IMR-90 (cell line): Measurements from ENCODE around the gene ARHGDIA. TPM values are rescaled to one million over a fixed set of nuclear protein-coding genes. Genes with fewer than 3 reads are reported as not detected.

Source experiments
- ATAC-seq: fragments of 200-7000 bp; cut with Tn5 transposase; 2 replicates; pipeline ENCODE4 v1.9.1; 2020; ENCODE audit warnings: low read depth, mild to moderate bottlenecking, moderate library complexity
- BruUV-seq: library from RNA; stranded (reverse); fragments of 400-500 nt; replicated peaks from 2 replicates; lab custom pipeline; 2021; lab: Mats Ljungman, UMichigan
- CTCF ChIA-PET: fragments of 300-600 bp; formaldehyde crosslinking; extraction: SDS; loops from one replicate; lab custom pipeline; 2021; ENCODE audit warnings: antibody characterized with exemption; lab: Yijun Ruan, JAX
- POLR2A ChIA-PET: fragments of 300-600 bp; sonication (Branson Sonifier 250); formaldehyde crosslinking; loops from one replicate; lab custom pipeline; 2022; ENCODE audit warnings: antibody characterized with exemption; ENCODE audit not compliant: unreplicated experiment; lab: Charles Lee
- DNase-seq: peaks from one replicate; pipeline ENCODE4 v3.0.0; 2013
- H2AFZ ChIP-seq: replicated peaks from 2 replicates; pipeline ENCODE3; 2013; ENCODE audit warnings: low read length, mild to moderate bottlenecking; ENCODE audit not compliant: poor library complexity
- H2AK5ac ChIP-seq: 2 replicates; pipeline ENCODE4 v1.6.1; 2013; ENCODE audit warnings: low read depth, low read length, inconsistent platforms
- H2AK9ac ChIP-seq: replicated peaks from 2 replicates; pipeline ENCODE3; 2013; ENCODE audit warnings: mild to moderate bottlenecking, low read depth, low read length, moderate library complexity; ENCODE audit not compliant: poor library complexity
- H2BK120ac ChIP-seq: 2 replicates; pipeline ENCODE4 v1.6.1; 2013; ENCODE audit warnings: low read depth, low read length, inconsistent platforms
- H2BK15ac ChIP-seq: 3 replicates; pipeline ENCODE4 v1.6.1; 2013; ENCODE audit warnings: low read depth, low read length, inconsistent platforms
- H2BK20ac ChIP-seq: 2 replicates; pipeline ENCODE4 v1.6.1; 2013; ENCODE audit warnings: low read depth, mild to moderate bottlenecking, inconsistent platforms, low read length, moderate library complexity
- H2BK5ac ChIP-seq: 2 replicates; pipeline ENCODE4 v1.6.1; 2013; ENCODE audit warnings: mild to moderate bottlenecking, low read depth, low read length, inconsistent platforms; ENCODE audit not compliant: poor library complexity, severe bottlenecking
- H3K14ac ChIP-seq: replicated peaks from 2 replicates; pipeline ENCODE4 v1.6.1; 2013; ENCODE audit warnings: low read depth, low read length, inconsistent platforms
- H3K18ac ChIP-seq: 2 replicates; pipeline ENCODE4 v1.6.1; 2013; ENCODE audit warnings: low read depth, low read length, control low read depth
- H3K23ac ChIP-seq: 2 replicates; pipeline ENCODE4 v1.6.1; 2013; ENCODE audit warnings: low read depth, low read length, inconsistent platforms
- H3K27ac ChIP-seq: 2 replicates; pipeline ENCODE4 v1.5.1; 2013; ENCODE audit warnings: mild to moderate bottlenecking, control low read depth, low read length; ENCODE audit not compliant: insufficient read depth
- H3K27me3 ChIP-seq: 2 replicates; pipeline ENCODE4 v1.6.1; 2013; ENCODE audit warnings: low read length; ENCODE audit not compliant: control insufficient read depth, insufficient read depth
- H3K36me3 ChIP-seq: 2 replicates; pipeline ENCODE4 v1.6.1; 2013; ENCODE audit warnings: low read length, mixed read lengths; ENCODE audit not compliant: control insufficient read depth, insufficient read depth
- H3K4ac ChIP-seq: 2 replicates; pipeline ENCODE4 v1.6.1; 2013; ENCODE audit warnings: low read depth, low read length, inconsistent platforms
- H3K4me1 ChIP-seq: 2 replicates; pipeline ENCODE4 v1.6.1; 2013; ENCODE audit warnings: low read length, mixed read lengths; ENCODE audit not compliant: control insufficient read depth, insufficient read depth
- H3K4me2 ChIP-seq: 2 replicates; pipeline ENCODE4 v1.6.1; 2013; ENCODE audit warnings: low read depth, mild to moderate bottlenecking, control low read depth, low read length, moderate library complexity
- H3K4me3 ChIP-seq: 2 replicates; pipeline ENCODE4 v1.5.1; 2013; ENCODE audit warnings: low read depth, mild to moderate bottlenecking, control low read depth, low read length, moderate library complexity; ENCODE audit not compliant: insufficient read depth
- H3K56ac ChIP-seq: 2 replicates; pipeline ENCODE4 v1.6.1; 2013; ENCODE audit warnings: low read length, inconsistent platforms; ENCODE audit not compliant: insufficient read depth; ENCODE audit errors: extremely low read depth
- H3K79me1 ChIP-seq, 2 experiments: 2 replicates each; pipeline ENCODE4 v1.6.1; 2013; ENCODE audit warnings: low read length in 2 of 2, inconsistent platforms in 1 of 2, low read depth in 1 of 2
- H3K9ac ChIP-seq: 2 replicates; pipeline ENCODE4 v1.6.1; 2013; ENCODE audit warnings: low read depth, low read length, control low read depth
- H3K9me1 ChIP-seq: 2 replicates; pipeline ENCODE4 v1.6.1; 2013; ENCODE audit warnings: low read length, inconsistent platforms; ENCODE audit not compliant: insufficient read depth
- H3K9me3 ChIP-seq: 2 replicates; pipeline ENCODE4 v1.6.1; 2013; ENCODE audit warnings: low read length; ENCODE audit not compliant: control insufficient read depth, insufficient read depth
- H4K20me1 ChIP-seq: 2 replicates; pipeline ENCODE4 v1.6.1; 2013; ENCODE audit warnings: low read length, inconsistent platforms; ENCODE audit not compliant: insufficient read depth
- H4K5ac ChIP-seq: 2 replicates; pipeline ENCODE4 v1.6.1; 2013; ENCODE audit warnings: mild to moderate bottlenecking, low read depth, low read length, control low read depth
- H4K8ac ChIP-seq, 2 experiments: 2 replicates each; pipeline ENCODE4 v1.6.1; 2013; ENCODE audit warnings: low read depth in 2 of 2, low read length in 2 of 2, control low read depth in 1 of 2, inconsistent platforms in 1 of 2
- H4K91ac ChIP-seq: 2 replicates; pipeline ENCODE4 v1.6.1; 2013; ENCODE audit warnings: low read depth, low read length, inconsistent platforms; ENCODE audit not compliant: insufficient read depth
- BHLHE40 ChIP-seq: fragments of 150-350 bp; IDR thresholded peaks from 2 replicates; pipeline ENCODE4 v1.6.1; 2016; ENCODE audit warnings: mild to moderate bottlenecking, low read depth, low read length
- CEBPB ChIP-seq: IDR thresholded peaks from 2 replicates; pipeline ENCODE4 v1.6.1; 2012; ENCODE audit warnings: low read depth, low read length, improper control_type of control experiment
- CHD1 ChIP-seq: IDR thresholded peaks from 2 replicates; pipeline ENCODE4 v1.6.1; 2012; ENCODE audit warnings: low read depth, low read length, improper control_type of control experiment
- FOS ChIP-seq: fragments of 150-350 bp; IDR thresholded peaks from 2 replicates; pipeline ENCODE4 v1.6.1; 2016; ENCODE audit warnings: low read depth, low read length
- MAFK ChIP-seq: IDR thresholded peaks from 2 replicates; pipeline ENCODE4 v1.6.1; 2012; ENCODE audit warnings: low read depth, low read length, improper control_type of control experiment
- MAZ ChIP-seq: IDR thresholded peaks from 2 replicates; pipeline ENCODE4 v1.6.1; 2012; ENCODE audit warnings: low read depth, mild to moderate bottlenecking, low read length, improper control_type of control experiment, moderate library complexity, borderline replicate concordance
- MXI1 ChIP-seq: IDR thresholded peaks from 2 replicates; pipeline ENCODE4 v1.6.1; 2012; ENCODE audit warnings: low read depth, mild to moderate bottlenecking, low read length, moderate library complexity, borderline replicate concordance
- NFE2L2 ChIP-seq: fragments of 150-350 bp; IDR thresholded peaks from 2 replicates; pipeline ENCODE4 v1.6.1; 2016; ENCODE audit warnings: low read depth, mild to moderate bottlenecking, low read length
- POLR2A ChIP-seq: IDR thresholded peaks from 2 replicates; pipeline ENCODE4 v1.6.1; 2012; ENCODE audit warnings: mild to moderate bottlenecking, low read depth, low read length
- RCOR1 ChIP-seq: IDR thresholded peaks from 2 replicates; pipeline ENCODE4 v1.6.1; 2012; ENCODE audit warnings: mild to moderate bottlenecking, low read length, improper control_type of control experiment; ENCODE audit not compliant: insufficient replicate concordance
- SMC3 ChIP-seq: fragments of 150-350 bp; IDR thresholded peaks from 2 replicates; pipeline ENCODE4 v1.6.1; 2016; ENCODE audit warnings: low read depth, mild to moderate bottlenecking, antibody characterized with exemption, low read length, moderate library complexity
- WGBS, 2 experiments: methylation state at CpG; one replicate each; pipeline versions ENCODE4 v1.1.5 to v1.1.7; 2013; ENCODE audit warnings: missing lambda C conversion rate in 2 of 2; ENCODE audit not compliant: insufficient read length in 1 of 2; ENCODE audit errors: extremely low coverage in 2 of 2; 5-methylcytosine and 5-hydroxymethylcytosine counted together
- dilution Hi-C: fragments of 300-500 bp; cut with HindIII; formaldehyde crosslinking; loops from one replicate; pipeline ENCODE4 v1.14.3; 2018; ENCODE audit warnings: low sequenced_read_pairs; ENCODE audit not compliant: unreplicated experiment
- in situ Hi-C: fragments of 300-500 bp; cut with MboI; formaldehyde crosslinking; loops from 3 replicates; pipeline ENCODE4 v1.14.3; 2019; ENCODE audit warnings: low sequenced_read_pairs, inconsistent platforms, mixed read lengths
- intact Hi-C: fragments of 100-400 bp; cut with micrococcal nuclease; formaldehyde crosslinking; loops from 2 replicates; pipeline ENCODE4 v1.10.0; 2022
- polyA plus RNA-seq, 3 experiments: library from polyadenylated mRNA; depleted of rRNA; stranded (reverse); fragments of >200 nt; gene quantifications; 2 replicates each; pipeline ENCODE4 v1.2.3, GENCODE V29; 2012; ENCODE audit warnings: low replicate concordance in 1 of 3
- total RNA-seq: library from RNA; depleted of rRNA; stranded (reverse); fragments of >200 nt; gene quantifications from 2 replicates; pipeline ENCODE4 v1.2.3, GENCODE V29; 2012
- TF ChIP-seq, protein P1 (sequence below): fragments of 150-350 bp; IDR thresholded peaks from 2 replicates; pipeline ENCODE4 v1.6.1; 2017; ENCODE audit warnings: mild to moderate bottlenecking, antibody characterized with exemption, low read length, low read depth

ARHGDIA gene
- total and polyA plus RNA-seq, 2 of the 4 experiments (the other 2 are of a cell fraction) = 62.7 to 362 TPM

DNA sequence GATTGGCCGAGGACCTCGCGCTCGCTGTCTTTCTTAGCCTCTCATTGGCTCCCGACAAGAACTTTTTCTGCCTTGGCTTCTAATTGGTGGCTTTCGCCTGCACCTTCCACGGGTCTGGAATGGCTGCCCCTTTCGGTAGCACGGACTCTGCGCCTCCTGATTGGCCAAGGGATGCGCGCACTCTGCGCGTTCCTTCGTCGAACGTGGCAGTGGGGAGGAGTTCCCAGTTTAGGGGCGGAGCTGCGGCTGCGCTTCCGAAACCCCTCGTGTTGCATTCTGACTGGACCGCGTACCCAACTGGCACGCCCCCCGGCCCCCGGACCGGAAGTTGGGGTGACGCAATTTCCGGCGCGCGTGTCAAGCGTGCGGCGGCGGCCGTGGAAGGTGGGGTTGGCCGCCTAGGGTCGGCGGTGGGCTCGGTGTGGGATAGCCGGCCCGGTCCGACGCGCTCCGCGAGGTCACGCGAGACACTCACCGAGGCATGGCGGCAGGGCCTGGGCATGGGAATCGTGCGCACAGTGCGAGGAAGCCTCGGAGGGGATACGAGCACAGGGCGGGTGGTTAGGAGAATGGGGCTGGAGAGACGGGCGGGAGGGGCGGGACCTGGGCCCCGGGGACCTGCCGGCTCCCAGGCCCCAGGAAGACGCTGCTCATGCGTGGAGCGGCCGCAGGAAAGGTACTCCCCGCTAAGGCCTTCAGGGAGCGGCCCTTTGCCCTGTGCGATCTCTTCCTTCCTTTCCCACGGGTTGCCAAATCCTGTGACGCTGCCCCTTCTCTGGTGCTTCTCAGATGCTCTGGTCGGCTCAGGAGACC lies 10.2 kb downstream of the ARHGDIA start:
- ChIA-PET POLR2A (no interaction called here), CTCF (no interaction called here)
- peak overlapping the region; percentile 99 for H4K91ac ChIP-seq
- H3K23ac ChIP-seq = peak overlapping the region; percentile 96
- DNase-seq (peak; percentile 100), ATAC-seq (peak; percentile 89)
- H2AK9ac ChIP-seq = peak overlapping the region; percentile 97
- H3K79me1 ChIP-seq = peaks cover 18 to 68% of the 10 kb centered on the region in 2 experiments; a peak in 3 of 4 replicates
- peak overlapping the region; percentile 92 for H2AFZ ChIP-seq
- peak overlapping the region; percentile 95 for H4K5ac ChIP-seq
- H2BK5ac ChIP-seq = peak overlapping the region; percentile 97
- no peak overlapping the region for H2BK20ac ChIP-seq
- dilution Hi-C loops = no loop called here
- peak overlapping the region; percentile 89 for H3K4me2 ChIP-seq
- TF ChIP-seq SMC3 (no peak), BHLHE40 (peak; percentile 73), MXI1 (peak; percentile 86; the same call in 1 of the 2 replicates), RCOR1 (no peak), FOS (peak; percentile 96; the same call in 1 of the 2 replicates), POLR2A (peak; percentile 89), MAFK (peak; percentile 31; the same call in 1 of the 2 replicates), CEBPB (peak; percentile 97), MAZ (peak; percentile 68; the same call in 1 of the 2 replicates), CHD1 (peak; percentile 91; the same call in 1 of the 2 replicates), NFE2L2 (no peak)
- TF ChIP-seq, protein P1, sequence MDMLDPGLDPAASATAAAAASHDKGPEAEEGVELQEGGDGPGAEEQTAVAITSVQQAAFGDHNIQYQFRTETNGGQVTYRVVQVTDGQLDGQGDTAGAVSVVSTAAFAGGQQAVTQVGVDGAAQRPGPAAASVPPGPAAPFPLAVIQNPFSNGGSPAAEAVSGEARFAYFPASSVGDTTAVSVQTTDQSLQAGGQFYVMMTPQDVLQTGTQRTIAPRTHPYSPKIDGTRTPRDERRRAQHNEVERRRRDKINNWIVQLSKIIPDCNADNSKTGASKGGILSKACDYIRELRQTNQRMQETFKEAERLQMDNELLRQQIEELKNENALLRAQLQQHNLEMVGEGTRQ = peak; percentile 60
- peak overlapping the region; percentile 95 for H3K27ac ChIP-seq
- H3K14ac ChIP-seq = peak overlapping the region; percentile 99
- H2BK120ac ChIP-seq = peak overlapping the region; percentile 67; the same call in 1 of the 2 replicates
- peak overlapping the region; percentile 98 for H3K4ac ChIP-seq
- H3K36me3 ChIP-seq = peaks cover 37% of the 10 kb centered on the region
- H3K56ac ChIP-seq = peak overlapping the region; percentile 98
- in situ Hi-C loops = no loop called here
- H3K27me3 ChIP-seq = no peaks in the 10 kb centered on the region
- no TSS peak for BruUV-seq
- H4K20me1 ChIP-seq = peaks cover 45% of the 10 kb centered on the region
- peak overlapping the region; percentile 83 for H3K18ac ChIP-seq
- H3K9me3 ChIP-seq = no peaks in the 10 kb centered on the region
- H3K4me1 ChIP-seq = peaks cover 18% of the 10 kb centered on the region
- peak overlapping the region; percentile 73 for H3K4me3 ChIP-seq
- H4K8ac ChIP-seq = peak overlapping the region; percentile 99
- H3K9me1 ChIP-seq = peaks cover 17% of the 10 kb centered on the region
- H2AK5ac ChIP-seq = peak overlapping the region; percentile 100
- intact Hi-C loops = loop anchor here (1.0 kb wide), 1 partner anchor 128 kb away; no protein-coding TSS in a partner anchor
- peak overlapping the region; percentile 49; the same call in 1 of the 3 replicates for H2BK15ac ChIP-seq
- 0% methylated on average over 32 of the region's 74 CpGs; no CpG with 5 or more reads in 1 of the 2 experiments for WGBS, 2 experiments
- peak overlapping the region; percentile 94 for H3K9ac ChIP-seq
